ENCODE measurements around the gene ENOSF1.

DNA sequence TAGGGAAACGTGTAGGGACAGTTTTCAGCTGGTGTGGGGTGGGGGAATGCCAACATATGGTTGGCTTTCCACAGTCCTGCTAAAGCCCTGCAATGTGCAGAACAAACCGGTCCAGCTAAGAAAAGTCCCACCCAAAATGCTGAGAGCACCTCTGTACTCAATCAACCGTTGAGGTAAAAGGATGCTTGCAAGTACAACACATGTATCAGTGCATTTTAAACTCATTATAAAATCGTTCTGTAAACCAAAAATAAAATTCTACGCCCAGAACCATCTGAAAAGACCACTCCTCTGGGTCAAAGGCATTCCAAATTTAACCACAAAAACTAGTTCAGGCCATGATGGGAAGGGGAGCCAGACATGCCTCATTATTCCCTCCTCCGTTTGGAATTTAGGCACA lies 57.0 kb downstream of the ENOSF1 start:
- no peak for TF ChIP-seq CTCF (IDR thresholded peaks at IDR 0.05)
- no peak for TF ChIP-seq CREB1 (CRISPR knock-in tag; IDR thresholded peaks at IDR 0.05)
- TF ChIP-seq SMAD3 (CRISPR knock-in tag; IDR thresholded peaks at IDR 0.05; ENCODE audit: borderline replicate concordance) = no peak
- TF ChIP-seq PREB (CRISPR knock-in tag; IDR thresholded peaks at IDR 0.05; ENCODE audit: borderline replicate concordance) = no peak
- TF ChIP-seq SP1 (CRISPR knock-in tag; conservative IDR thresholded peaks at IDR 0.05) = no peak
- TF ChIP-seq FOXP4 (CRISPR knock-in tag; IDR thresholded peaks at IDR 0.05) = no peak
- TF ChIP-seq FOXJ3 (CRISPR knock-in tag; IDR thresholded peaks at IDR 0.05; ENCODE audit: borderline replicate concordance) = no peak
- TF ChIP-seq ZNF121 (CRISPR knock-in tag; IDR thresholded peaks at IDR 0.05) = no peak
- TF ChIP-seq ESRRA (CRISPR knock-in tag; IDR thresholded peaks at IDR 0.05; ENCODE audit: borderline replicate concordance) = no peak
- TF ChIP-seq, protein P1, sequence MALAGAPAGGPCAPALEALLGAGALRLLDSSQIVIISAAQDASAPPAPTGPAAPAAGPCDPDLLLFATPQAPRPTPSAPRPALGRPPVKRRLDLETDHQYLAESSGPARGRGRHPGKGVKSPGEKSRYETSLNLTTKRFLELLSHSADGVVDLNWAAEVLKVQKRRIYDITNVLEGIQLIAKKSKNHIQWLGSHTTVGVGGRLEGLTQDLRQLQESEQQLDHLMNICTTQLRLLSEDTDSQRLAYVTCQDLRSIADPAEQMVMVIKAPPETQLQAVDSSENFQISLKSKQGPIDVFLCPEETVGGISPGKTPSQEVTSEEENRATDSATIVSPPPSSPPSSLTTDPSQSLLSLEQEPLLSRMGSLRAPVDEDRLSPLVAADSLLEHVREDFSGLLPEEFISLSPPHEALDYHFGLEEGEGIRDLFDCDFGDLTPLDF (CRISPR knock-in tag; IDR thresholded peaks at IDR 0.05) = no peak
- no peak for TF ChIP-seq EMX1 (CRISPR knock-in tag; IDR thresholded peaks at IDR 0.05)
- TF ChIP-seq, protein P2, sequence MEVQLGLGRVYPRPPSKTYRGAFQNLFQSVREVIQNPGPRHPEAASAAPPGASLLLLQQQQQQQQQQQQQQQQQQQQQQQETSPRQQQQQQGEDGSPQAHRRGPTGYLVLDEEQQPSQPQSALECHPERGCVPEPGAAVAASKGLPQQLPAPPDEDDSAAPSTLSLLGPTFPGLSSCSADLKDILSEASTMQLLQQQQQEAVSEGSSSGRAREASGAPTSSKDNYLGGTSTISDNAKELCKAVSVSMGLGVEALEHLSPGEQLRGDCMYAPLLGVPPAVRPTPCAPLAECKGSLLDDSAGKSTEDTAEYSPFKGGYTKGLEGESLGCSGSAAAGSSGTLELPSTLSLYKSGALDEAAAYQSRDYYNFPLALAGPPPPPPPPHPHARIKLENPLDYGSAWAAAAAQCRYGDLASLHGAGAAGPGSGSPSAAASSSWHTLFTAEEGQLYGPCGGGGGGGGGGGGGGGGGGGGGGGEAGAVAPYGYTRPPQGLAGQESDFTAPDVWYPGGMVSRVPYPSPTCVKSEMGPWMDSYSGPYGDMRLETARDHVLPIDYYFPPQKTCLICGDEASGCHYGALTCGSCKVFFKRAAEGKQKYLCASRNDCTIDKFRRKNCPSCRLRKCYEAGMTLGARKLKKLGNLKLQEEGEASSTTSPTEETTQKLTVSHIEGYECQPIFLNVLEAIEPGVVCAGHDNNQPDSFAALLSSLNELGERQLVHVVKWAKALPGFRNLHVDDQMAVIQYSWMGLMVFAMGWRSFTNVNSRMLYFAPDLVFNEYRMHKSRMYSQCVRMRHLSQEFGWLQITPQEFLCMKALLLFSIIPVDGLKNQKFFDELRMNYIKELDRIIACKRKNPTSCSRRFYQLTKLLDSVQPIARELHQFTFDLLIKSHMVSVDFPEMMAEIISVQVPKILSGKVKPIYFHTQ (CRISPR knock-in tag; IDR thresholded peaks at IDR 0.05) = no peak
- no peak for TF ChIP-seq JUN (CRISPR knock-in tag; IDR thresholded peaks at IDR 0.05)
- no peak for TF ChIP-seq ZNF416 (CRISPR knock-in tag; IDR thresholded peaks at IDR 0.05)

Data from WTC11 (cell line).